GM12878 (cell line): ENCODE data around the gene SUB1. TPM values are rescaled to one million over a fixed set of nuclear protein-coding genes. Genes with fewer than 3 reads are reported as not detected.

Experiments
- ATAC-seq: fragments of 200-7000 bp; cut with Tn5 transposase; 3 replicates; pipeline ENCODE4 v1.9.1; 2020; ENCODE audit warnings: mild to moderate bottlenecking, moderate library complexity
- BruUV-seq: library from RNA; stranded (reverse); fragments of 400-500 nt; replicated peaks from 2 replicates; lab custom pipeline; 2021; lab: Mats Ljungman, UMichigan
- CTCF ChIA-PET: fragments of 300-600 bp; sonication (Branson Sonifier 250); formaldehyde crosslinking; extraction: SDS; loops from one replicate; lab custom pipeline; 2021; ENCODE audit warnings: inconsistent platforms; lab: Yijun Ruan, JAX
- POLR2A ChIA-PET: fragments of 350-600 bp; formaldehyde crosslinking; extraction: SDS; loops from one replicate; lab custom pipeline; 2021; ENCODE audit warnings: inconsistent platforms; lab: Charles Lee
- RAD21 ChIA-PET: fragments of 300-600 bp; sonication (Branson Sonifier 250); formaldehyde crosslinking; loops from one replicate; lab custom pipeline; 2023; ENCODE audit warnings: antibody characterized with exemption; ENCODE audit not compliant: unreplicated experiment; lab: Charles Lee
- SMC1A ChIA-PET: fragments of 300-600 bp; sonication (Branson Sonifier 250); formaldehyde crosslinking; loops from one replicate; lab custom pipeline; 2023; ENCODE audit not compliant: unreplicated experiment, uncharacterized antibody; lab: Charles Lee
- DNase-seq: peaks from one replicate; pipeline ENCODE4 v3.0.0-alpha.2; 2011; ENCODE audit warnings: low read depth, low spot score
- FAIRE-seq: peaks from 3 replicates; lab custom pipeline; 2011; peaks lifted over from hg19 to GRCh38; lab: Jason Lieb, UNC
- H2AFZ ChIP-seq: 2 replicates; pipeline ENCODE4 v1.6.0; 2011; ENCODE audit warnings: low read depth, low read length, control low read depth; ENCODE audit not compliant: control insufficient read depth
- H3K27ac ChIP-seq: 2 replicates; pipeline ENCODE4 v1.5.1; 2011; ENCODE audit warnings: control low read depth; ENCODE audit not compliant: control insufficient read depth, insufficient read depth
- H3K27me3 ChIP-seq, 2 experiments: replicated peaks in 1 of 2; 2 replicates each; pipeline versions ENCODE4 v1.6.0 to v1.6.1; 2011; ENCODE audit warnings: low read length in 1 of 2; ENCODE audit not compliant: control insufficient read depth in 2 of 2, insufficient read depth in 2 of 2
- H3K36me3 ChIP-seq, 2 experiments: 2 replicates each; pipeline ENCODE4 v1.5.1; 2011; ENCODE audit warnings: low read length in 1 of 2; ENCODE audit not compliant: control insufficient read depth in 2 of 2, insufficient read depth in 2 of 2
- H3K4me1 ChIP-seq: 2 replicates; pipeline ENCODE4 v1.6.1; 2011; ENCODE audit warnings: mild to moderate bottlenecking, low read length, moderate library complexity, mixed read lengths; ENCODE audit not compliant: control insufficient read depth, insufficient read depth
- H3K4me2 ChIP-seq: 2 replicates; pipeline ENCODE4 v1.6.0; 2011; ENCODE audit warnings: control low read depth; ENCODE audit not compliant: control insufficient read depth, insufficient read depth
- H3K4me3 ChIP-seq: fragments of 200-600 bp; sonication (generic); 2 replicates; pipeline ENCODE4 v1.5.1; 2016
- H3K79me2 ChIP-seq: 2 replicates; pipeline ENCODE4 v1.6.0; 2011; ENCODE audit warnings: low read length; ENCODE audit not compliant: control insufficient read depth, insufficient read depth
- H3K9ac ChIP-seq: 2 replicates; pipeline ENCODE4 v1.8.0; 2011; ENCODE audit warnings: low read length, control low read depth, mixed read lengths; ENCODE audit not compliant: control insufficient read depth, insufficient read depth
- H3K9me3 ChIP-seq: replicated peaks from 3 replicates; pipeline ENCODE4 v1.5.1; 2011; ENCODE audit warnings: mild to moderate bottlenecking, low read length; ENCODE audit not compliant: control insufficient read depth, insufficient read depth
- H4K20me1 ChIP-seq: 2 replicates; pipeline ENCODE4 v1.6.0; 2011; ENCODE audit not compliant: control insufficient read depth, insufficient read depth
- CBX3 ChIP-seq: fragments of 200-600 bp; sonication (generic); IDR thresholded peaks from 2 replicates; pipeline ENCODE4 v1.6.1; 2016; ENCODE audit warnings: low read depth, borderline replicate concordance
- NFXL1 ChIP-seq: fragments of 450-650 bp; IDR thresholded peaks from 2 replicates; pipeline ENCODE4 v1.6.1; 2017; ENCODE audit warnings: antibody characterized with exemption, mild to moderate bottlenecking, borderline replicate concordance
- STAT1 ChIP-seq: fragments of 450-650 bp; conservative IDR thresholded peaks from 2 replicates; pipeline ENCODE4 v1.6.1; 2014; ENCODE audit warnings: antibody characterized with exemption, mild to moderate bottlenecking
- WGBS: methylation state at CpG from one replicate; pipeline ENCODE4 v1.1.6; 2016; ENCODE audit warnings: low lambda C conversion rate; ENCODE audit not compliant: insufficient replicate concordance, insufficient coverage; ENCODE audit errors: missing lambda C conversion rate; 5-methylcytosine and 5-hydroxymethylcytosine counted together
- in situ Hi-C: fragments of 300-500 bp; cut with MboI; formaldehyde crosslinking; loops from 9 replicates; pipeline ENCODE4 v1.14.3; 2018; ENCODE audit warnings: mixed read lengths
- intact Hi-C: fragments of 100-400 bp; cut with micrococcal nuclease; formaldehyde crosslinking; loops from one replicate; pipeline ENCODE4 v1.14.2; 2022; ENCODE audit not compliant: unreplicated experiment
- polyA plus RNA-seq, 11 experiments: library from polyadenylated mRNA; depleted of rRNA in 4 of 11; unstranded in 6 of 11; stranded (reverse) in 5 of 11; fragments of >200 nt; fragmentation: Nextera tagmentation in 4 of 11; fragmentation: Illumina TruSeq in 1 of 11; extraction: Ambion mirVana in 4 of 11; extraction: Trizol in 1 of 11; gene quantifications; 1 replicate in 1 of 11; 2 replicates in 10 of 11; pipeline versions ENCODE4 v1.2.1 to v1.2.3, GENCODE V29; 2011 to 2016; ENCODE audit warnings: inconsistent platforms in 2 of 11, missing spikeins in 2 of 11, low read depth in 1 of 11
- total RNA-seq, 4 experiments: library from RNA; depleted of rRNA in 3 of 4; stranded (reverse); fragments of >200 nt in 3 of 4; fragmentation: Illumina TruSeq in 1 of 4; extraction: Trizol in 1 of 4; gene quantifications; 2 replicates each; pipeline versions ENCODE4 v1.2.1 to v1.2.3, GENCODE V29; 2013 to 2021
- TF ChIP-seq, protein P1 (sequence below): fragments of 150-350 bp; IDR thresholded peaks from 2 replicates; pipeline ENCODE4 v1.6.1; 2016; ENCODE audit warnings: low read depth, low read length

SUB1 gene
- total and polyA plus RNA-seq, 10 of the 15 experiments (the other 5 are each of a cell fraction or from before 2014, with no cell fraction given), result 468 to 2,785 (median 1,145) TPM

DNA sequence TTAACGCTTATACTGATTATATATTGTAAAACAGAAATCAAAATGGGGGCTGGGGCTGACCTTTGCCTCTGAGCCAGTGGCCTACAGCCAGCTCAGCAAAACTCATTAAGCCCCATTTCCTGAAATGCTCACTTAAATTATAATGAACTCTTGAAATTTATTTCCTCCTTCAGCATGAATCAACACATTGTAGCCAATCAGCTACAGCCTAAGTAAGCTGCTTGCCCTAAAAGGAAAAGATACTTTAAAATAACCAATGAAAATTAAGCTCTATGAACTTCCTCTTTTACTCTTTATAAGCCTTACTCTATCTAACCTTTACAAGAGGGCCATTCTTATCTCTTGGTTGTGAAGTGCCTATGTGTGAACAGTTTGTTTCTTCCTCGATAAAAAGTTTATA is 33.5 kb upstream of the SUB1 start:
- RAD21 ChIA-PET, result no interaction called here
- Histone ChIP-seq H3K4me1 (no peaks in the 10 kb centered on the region; the same call in 1 of the 2 replicates), H3K9ac (no peak overlapping the region), H4K20me1 (no peaks in the 10 kb centered on the region), H3K27me3 (no peaks in the 10 kb centered on the region), H3K4me2 (no peak overlapping the region), H2AFZ (no peak overlapping the region), H3K4me3 (no peak overlapping the region), H3K27ac (no peak overlapping the region), H3K9me3 (peaks cover 3% of the 10 kb centered on the region; the same call in 2 of the 3 replicates), H3K36me3 (peaks cover 0 to 1% of the 10 kb centered on the region in 2 experiments; a peak in 1 of 4 replicates), H3K79me2 (no peaks in the 10 kb centered on the region)
- no peak for DNase-seq
- intact Hi-C loops, result no loop called here
- CTCF ChIA-PET, result interaction anchor here (1.0 to 2.3 kb wide), 4 partner anchors 11 to 62 kb away, joined by 3 to 9 read pairs (median 6); no protein-coding TSS in a partner anchor
- 79% methylated on average over 2 of the region's 2 CpGs for WGBS
- POLR2A ChIA-PET, result interaction anchor here (1.0 kb wide), 1 partner anchor 14 kb away, joined by 3 read pairs; no protein-coding TSS in a partner anchor
- FAIRE-seq, result no peak
- TF ChIP-seq, protein P1, sequence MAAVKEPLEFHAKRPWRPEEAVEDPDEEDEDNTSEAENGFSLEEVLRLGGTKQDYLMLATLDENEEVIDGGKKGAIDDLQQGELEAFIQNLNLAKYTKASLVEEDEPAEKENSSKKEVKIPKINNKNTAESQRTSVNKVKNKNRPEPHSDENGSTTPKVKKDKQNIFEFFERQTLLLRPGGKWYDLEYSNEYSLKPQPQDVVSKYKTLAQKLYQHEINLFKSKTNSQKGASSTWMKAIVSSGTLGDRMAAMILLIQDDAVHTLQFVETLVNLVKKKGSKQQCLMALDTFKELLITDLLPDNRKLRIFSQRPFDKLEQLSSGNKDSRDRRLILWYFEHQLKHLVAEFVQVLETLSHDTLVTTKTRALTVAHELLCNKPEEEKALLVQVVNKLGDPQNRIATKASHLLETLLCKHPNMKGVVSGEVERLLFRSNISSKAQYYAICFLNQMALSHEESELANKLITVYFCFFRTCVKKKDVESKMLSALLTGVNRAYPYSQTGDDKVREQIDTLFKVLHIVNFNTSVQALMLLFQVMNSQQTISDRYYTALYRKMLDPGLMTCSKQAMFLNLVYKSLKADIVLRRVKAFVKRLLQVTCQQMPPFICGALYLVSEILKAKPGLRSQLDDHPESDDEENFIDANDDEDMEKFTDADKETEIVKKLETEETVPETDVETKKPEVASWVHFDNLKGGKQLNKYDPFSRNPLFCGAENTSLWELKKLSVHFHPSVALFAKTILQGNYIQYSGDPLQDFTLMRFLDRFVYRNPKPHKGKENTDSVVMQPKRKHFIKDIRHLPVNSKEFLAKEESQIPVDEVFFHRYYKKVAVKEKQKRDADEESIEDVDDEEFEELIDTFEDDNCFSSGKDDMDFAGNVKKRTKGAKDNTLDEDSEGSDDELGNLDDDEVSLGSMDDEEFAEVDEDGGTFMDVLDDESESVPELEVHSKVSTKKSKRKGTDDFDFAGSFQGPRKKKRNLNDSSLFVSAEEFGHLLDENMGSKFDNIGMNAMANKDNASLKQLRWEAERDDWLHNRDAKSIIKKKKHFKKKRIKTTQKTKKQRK, result no peak
- no peak for TF ChIP-seq STAT1
- no peak for TF ChIP-seq NFXL1
- TF ChIP-seq CBX3, result no peak
- SMC1A ChIA-PET, result interaction anchor here (1.0 to 1.6 kb wide), 7 partner anchors 9 to 116 kb away, joined by 3 to 7 read pairs (median 4); no protein-coding TSS in a partner anchor
- BruUV-seq, result no TSS peak
- ATAC-seq, result no peak
- in situ Hi-C loops, result no loop called here
